ENCODE data around the gene ABHD2. TPM values are rescaled to one million over a fixed set of nuclear protein-coding genes. Genes with fewer than 3 reads are reported as not detected.

Gene ABHD2
- total RNA-seq, 2 donors from 2014 or later = 50.8 to 136 TPM

DNA sequence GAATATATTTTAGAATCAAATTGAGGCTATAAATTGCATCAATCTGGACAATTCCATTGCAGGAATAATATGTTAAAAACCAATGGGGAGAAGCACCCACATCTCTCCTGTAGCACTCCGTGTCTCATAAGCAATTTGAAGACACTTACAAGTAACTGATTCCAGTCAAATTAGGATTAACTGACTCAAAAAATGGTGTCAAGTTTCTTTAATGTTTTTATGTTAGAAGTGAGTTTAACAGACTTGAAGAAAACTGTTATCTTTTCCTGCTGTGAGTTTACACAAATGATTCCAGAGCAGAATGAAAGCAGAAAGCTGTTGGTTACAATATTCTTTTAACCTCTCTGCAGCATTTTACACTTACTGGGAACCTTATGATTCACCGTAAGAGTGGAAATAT lies 109.9 kb downstream of the ABHD2 start:
- H3K27me3 ChIP-seq = no peaks in the 10 kb centered on the region
- WGBS, 2 donors = 60 to 64% methylated on average over 2 of the region's 2 CpGs
- ATAC-seq (no peak), DNase-seq (no peak)
- H3K4me1 ChIP-seq = peaks cover 49% of the 10 kb centered on the region
- H3K9me3 ChIP-seq = no peaks in the 10 kb centered on the region
- H3K27ac ChIP-seq = peak overlapping the region; percentile 61 to 85 (median 80)
- no peak overlapping the region for H3K4me3 ChIP-seq
- intact Hi-C loops (cut with DNase I) = no loop called here
- H3K36me3 ChIP-seq (replicated peaks in 1 of 2; ENCODE audit: insufficient read depth in 1 of 2, low read depth in 2 of 2) = peaks cover 3 to 16% of the 10 kb centered on the region in 2 donors
- no peak for TF ChIP-seq POLR2A (IDR thresholded peaks at IDR 0.05)
- TF ChIP-seq, protein P1, sequence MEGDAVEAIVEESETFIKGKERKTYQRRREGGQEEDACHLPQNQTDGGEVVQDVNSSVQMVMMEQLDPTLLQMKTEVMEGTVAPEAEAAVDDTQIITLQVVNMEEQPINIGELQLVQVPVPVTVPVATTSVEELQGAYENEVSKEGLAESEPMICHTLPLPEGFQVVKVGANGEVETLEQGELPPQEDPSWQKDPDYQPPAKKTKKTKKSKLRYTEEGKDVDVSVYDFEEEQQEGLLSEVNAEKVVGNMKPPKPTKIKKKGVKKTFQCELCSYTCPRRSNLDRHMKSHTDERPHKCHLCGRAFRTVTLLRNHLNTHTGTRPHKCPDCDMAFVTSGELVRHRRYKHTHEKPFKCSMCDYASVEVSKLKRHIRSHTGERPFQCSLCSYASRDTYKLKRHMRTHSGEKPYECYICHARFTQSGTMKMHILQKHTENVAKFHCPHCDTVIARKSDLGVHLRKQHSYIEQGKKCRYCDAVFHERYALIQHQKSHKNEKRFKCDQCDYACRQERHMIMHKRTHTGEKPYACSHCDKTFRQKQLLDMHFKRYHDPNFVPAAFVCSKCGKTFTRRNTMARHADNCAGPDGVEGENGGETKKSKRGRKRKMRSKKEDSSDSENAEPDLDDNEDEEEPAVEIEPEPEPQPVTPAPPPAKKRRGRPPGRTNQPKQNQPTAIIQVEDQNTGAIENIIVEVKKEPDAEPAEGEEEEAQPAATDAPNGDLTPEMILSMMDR (IDR thresholded peaks at IDR 0.05) = no peak

DNA sequence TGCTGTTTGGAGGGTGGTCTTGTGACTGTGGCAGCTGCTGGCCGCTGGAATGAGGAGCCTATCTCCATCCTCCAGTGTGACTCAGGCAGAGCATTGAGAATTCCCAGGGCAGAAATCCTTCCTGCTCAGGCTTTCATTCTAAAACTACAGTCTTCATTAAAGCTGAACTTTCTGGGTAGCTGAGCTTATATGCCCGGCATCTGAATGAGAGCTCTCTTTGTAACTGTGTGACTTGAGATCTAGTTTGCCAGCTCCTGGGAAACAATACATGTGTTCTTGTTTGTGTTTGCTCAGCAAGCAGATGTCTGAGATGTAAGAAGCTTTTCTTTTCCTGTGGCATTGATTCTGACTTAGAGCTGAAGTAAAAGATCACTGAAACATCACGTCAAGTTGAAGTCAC lies 110.7 kb downstream of the ABHD2 start:
- peak overlapping the region; percentile 61 to 85 (median 80) for H3K27ac ChIP-seq

DNA sequence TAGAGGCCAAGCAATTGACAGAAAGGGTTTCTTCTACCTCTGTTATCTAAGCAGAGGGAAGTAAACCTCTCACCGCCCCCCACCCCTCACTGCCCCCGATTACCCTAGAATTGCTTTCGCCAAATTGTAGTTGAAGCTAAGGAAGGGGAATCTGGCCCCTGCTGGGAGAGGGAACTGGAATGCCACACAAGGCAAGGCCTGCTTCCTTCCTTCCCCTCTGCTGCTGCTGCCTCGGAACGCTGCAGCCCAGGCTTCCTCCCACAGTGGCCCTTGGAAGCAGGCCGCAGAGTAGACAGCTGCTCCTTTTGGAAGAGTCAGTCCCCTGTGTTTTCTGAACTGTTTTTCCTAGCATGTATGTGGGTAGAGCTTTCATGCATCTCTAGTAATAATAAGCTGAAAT lies 111.5 kb downstream of the ABHD2 start:
- Histone ChIP-seq H3K27me3 (no peaks in the 10 kb centered on the region), H3K4me1 (peaks cover 53% of the 10 kb centered on the region), H3K36me3 (replicated peaks in 1 of 2; ENCODE audit: insufficient read depth in 1 of 2, low read depth in 2 of 2) (peaks cover 3 to 7% of the 10 kb centered on the region in 2 donors), H3K4me3 (no peak overlapping the region), H3K27ac (peak overlapping the region; percentile 56 to 85 (median 80)), H3K9me3 (no peaks in the 10 kb centered on the region)
- TF ChIP-seq, protein P1 (IDR thresholded peaks at IDR 0.05) = no peak
- no peak for TF ChIP-seq POLR2A (IDR thresholded peaks at IDR 0.05)
- ATAC-seq (no peak), DNase-seq (peak in 1 of 4 donors; percentile 35)
- intact Hi-C loops (cut with DNase I) = no loop called here
- WGBS, 2 donors = 36 to 46% methylated on average over 6 of the region's 6 CpGs

More for the DNA sequence above, 110.7 kb downstream of the ABHD2 start:
- TF ChIP-seq, protein P1 (IDR thresholded peaks at IDR 0.05) = no peak
- TF ChIP-seq POLR2A (IDR thresholded peaks at IDR 0.05) = peak in 1 of 3 donors; percentile 27
- peak in 2 of 4 donors; percentile 48 to 55 for DNase-seq
- Histone ChIP-seq H3K4me3 (no peak overlapping the region), H3K36me3 (replicated peaks in 1 of 2; ENCODE audit: insufficient read depth in 1 of 2, low read depth in 2 of 2) (peaks cover 3 to 12% of the 10 kb centered on the region in 2 donors), H3K9me3 (no peaks in the 10 kb centered on the region), H3K27me3 (no peaks in the 10 kb centered on the region), H3K4me1 (peaks cover 49% of the 10 kb centered on the region)
- ATAC-seq = peak; percentile 45
- 24 to 33% methylated on average over 3 of the region's 3 CpGs for WGBS, 2 donors
- intact Hi-C loops (cut with DNase I) = no loop called here

DNA sequence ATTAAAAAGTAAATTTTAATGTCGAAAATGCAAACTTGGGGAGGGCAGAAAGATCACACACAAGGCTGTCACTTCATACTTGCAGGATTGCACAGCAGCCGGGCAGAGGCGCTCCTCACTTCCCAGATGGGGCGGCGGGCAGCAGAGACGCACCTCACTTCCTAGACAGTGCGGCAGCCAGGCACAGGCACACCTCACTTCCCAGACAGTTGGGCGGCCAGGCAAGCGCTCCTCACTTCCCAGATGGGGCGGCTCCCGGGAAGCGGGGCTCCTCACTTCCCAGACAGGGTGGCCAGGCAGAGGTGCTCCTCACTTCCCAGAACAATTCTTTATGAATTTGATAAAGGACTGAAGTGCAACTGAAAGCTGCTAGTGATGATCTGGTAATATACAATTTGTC lies 111.9 kb downstream of the ABHD2 start:
- ATAC-seq (no peak), DNase-seq (peak in 3 of 4 donors; percentile 7 to 33 (median 27))
- Histone ChIP-seq H3K9me3 (no peaks in the 10 kb centered on the region), H3K4me1 (peaks cover 57% of the 10 kb centered on the region), H3K27me3 (no peaks in the 10 kb centered on the region), H3K27ac (peak overlapping the region in 2 of 4 donors; percentile 85), H3K36me3 (replicated peaks in 1 of 2; ENCODE audit: insufficient read depth in 1 of 2, low read depth in 2 of 2) (peaks cover 3 to 5% of the 10 kb centered on the region in 2 donors), H3K4me3 (no peak overlapping the region)
- intact Hi-C loops (cut with DNase I) = no loop called here
- no peak for TF ChIP-seq POLR2A (IDR thresholded peaks at IDR 0.05)
- TF ChIP-seq, protein P1 (IDR thresholded peaks at IDR 0.05) = no peak
- 87 to 91% methylated on average over 7 to 12 of the region's 12 CpGs for WGBS, 2 donors

DNA sequence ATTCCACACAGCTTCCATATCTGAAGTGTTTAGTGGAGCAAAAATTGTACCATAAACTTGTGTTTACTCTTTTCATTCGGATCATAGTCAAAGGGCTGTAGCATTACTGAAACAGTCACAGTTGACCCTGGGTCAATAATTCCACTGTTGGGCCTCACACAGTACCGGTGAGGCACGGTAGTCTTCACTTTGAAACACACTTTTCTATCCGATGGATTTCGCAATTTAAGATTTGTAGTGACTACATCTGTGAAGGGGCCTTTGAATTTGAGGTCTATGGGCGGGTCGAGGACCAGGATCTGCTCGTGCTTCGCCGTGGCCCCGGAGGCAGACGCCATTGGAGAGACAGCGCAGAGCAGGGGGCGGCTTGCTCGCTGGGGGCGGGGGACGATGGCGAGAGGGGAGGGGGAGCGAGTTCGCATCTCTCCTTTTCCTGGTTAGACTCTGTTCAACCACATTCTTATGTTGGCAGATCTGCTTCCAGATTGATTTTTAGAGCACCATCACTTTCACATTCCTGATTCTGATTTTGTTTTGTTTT lies 113.3 kb downstream of the ABHD2 start:
- WGBS, 2 donors = 88 to 89% methylated on average over 20 of the region's 20 CpGs
- H3K4me3 ChIP-seq = no peak overlapping the region
- H3K36me3 ChIP-seq (replicated peaks in 1 of 2; ENCODE audit: insufficient read depth in 1 of 2, low read depth in 2 of 2) = no peaks in the 10 kb centered on the region
- ATAC-seq = no peak
- H3K27me3 ChIP-seq = no peaks in the 10 kb centered on the region
- no peak for TF ChIP-seq POLR2A (IDR thresholded peaks at IDR 0.05)
- TF ChIP-seq, protein P1 (IDR thresholded peaks at IDR 0.05) = no peak
- no peaks in the 10 kb centered on the region for H3K9me3 ChIP-seq
- intact Hi-C loops (cut with DNase I) = no loop called here
- DNase-seq = no peak
- peaks cover 55% of the 10 kb centered on the region for H3K4me1 ChIP-seq
- H3K27ac ChIP-seq = no peak overlapping the region
